ENCODE measurements around the gene DCTN5. TPM values are rescaled to one million over a fixed set of nuclear protein-coding genes. Genes with fewer than 3 reads are reported as not detected.

Gene DCTN5
- total and polyA plus RNA-seq, 2 of the 13 experiments (the other 11 are each of a cell fraction or from before 2014, with no cell fraction given) = 105 to 207 TPM

DNA sequence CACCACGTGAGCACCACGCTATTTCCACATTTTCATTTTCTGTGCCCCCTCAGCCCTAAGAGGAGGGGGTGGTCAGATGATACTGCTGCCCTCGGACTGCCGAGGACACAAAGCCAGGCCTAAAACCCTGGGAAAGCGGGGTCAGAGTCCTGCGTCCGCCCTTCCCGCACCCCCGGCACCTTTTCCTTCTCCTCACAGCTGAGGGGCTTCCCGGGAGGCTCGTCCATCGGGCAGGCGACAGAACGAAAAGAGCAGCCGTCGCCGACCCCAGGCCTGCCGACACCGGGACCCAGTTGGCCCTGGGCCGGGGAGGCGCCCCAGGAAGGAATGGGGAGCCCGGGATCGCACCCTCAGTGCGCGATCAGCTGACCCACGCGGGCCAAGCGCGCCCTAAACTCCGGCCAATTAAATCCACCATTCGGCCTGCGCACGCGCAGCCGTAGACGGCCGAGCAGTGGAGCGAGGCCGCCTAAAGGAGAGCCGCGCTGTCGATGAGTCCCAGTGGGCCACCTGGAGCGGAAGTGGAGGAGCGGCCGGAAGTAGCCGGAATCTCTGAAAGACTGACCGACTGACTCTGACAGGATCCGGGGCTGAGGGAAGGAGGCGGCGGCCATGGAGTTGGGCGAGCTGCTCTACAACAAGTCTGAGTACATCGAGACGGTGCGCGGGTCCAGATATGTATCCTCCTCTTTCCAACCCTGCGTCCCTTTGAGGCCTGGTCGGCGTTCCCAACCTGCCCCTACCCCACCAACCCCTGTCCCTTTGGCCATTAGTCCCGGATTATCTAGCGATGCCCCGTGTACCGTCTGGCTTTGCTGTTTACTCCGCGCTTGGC, at the start of gene DCTN5, which contains the start of gene PALB2 (continued):
- TF ChIP-seq POLR2G (IDR thresholded peaks at IDR 0.05; ENCODE audit: low read depth, low read length) (peak; percentile 95), ZNF879 (CRISPR knock-in tag; IDR thresholded peaks at IDR 0.05) (peak; percentile 50; the same call in 1 of the 2 replicates), SMARCC2 (IDR thresholded peaks at IDR 0.05) (no peak), EP300 (IDR thresholded peaks at IDR 0.05; ENCODE audit: low read depth in 2 of 2, low read length in 2 of 2) (peak in 1 of 2 experiments; percentile 63; a peak in 3 of 4 replicates), EP300 (CRISPR knock-in tag; IDR thresholded peaks at IDR 0.05; ENCODE audit: borderline replicate concordance) (peak; percentile 31), ZNF143 (CRISPR knock-in tag; IDR thresholded peaks at IDR 0.05) (peak; percentile 82), GATAD1 (CRISPR knock-in tag; IDR thresholded peaks at IDR 0.05) (peak; percentile 99), HMG20A (CRISPR knock-in tag; IDR thresholded peaks at IDR 0.05; ENCODE audit: borderline replicate concordance) (0 out of 2 replicates have a peak, but pooled peaks have one; percentile 20), SKI (IDR thresholded peaks at IDR 0.05; ENCODE audit: partially characterized antibody) (peak; percentile 28), ZMYM2 (CRISPR knock-in tag; IDR thresholded peaks at IDR 0.05) (peak; percentile 26; the same call in 1 of the 2 replicates), KAT2B (IDR thresholded peaks at IDR 0.05; ENCODE audit: borderline replicate concordance, low read depth, low read length) (no peak), LCORL (IDR thresholded peaks at IDR 0.05) (no peak), LCORL (CRISPR knock-in tag; IDR thresholded peaks at IDR 0.05) (no peak; the same call in 1 of the 2 replicates), ZFYVE20 (CRISPR knock-in tag; IDR thresholded peaks at IDR 0.05; ENCODE audit: borderline replicate concordance, low read depth) (peak; percentile 78; the same call in 1 of the 2 replicates), SUZ12 (IDR thresholded peaks at IDR 0.05; ENCODE audit: low read depth, low read length) (no peak), TMF1 (CRISPR knock-in tag; IDR thresholded peaks at IDR 0.05; ENCODE audit: low read depth) (peak; percentile 93), ZNF317 (CRISPR knock-in tag; IDR thresholded peaks at IDR 0.05) (peak; percentile 94), EZH2 (conservative IDR thresholded peaks at IDR 0.05; ENCODE audit: low read depth, low read length) (no peak), RBM39 (IDR thresholded peaks at IDR 0.05; ENCODE audit: low read depth, low read length, poor library complexity, severe bottlenecking) (peak; percentile 100), HHEX (CRISPR knock-in tag; IDR thresholded peaks at IDR 0.05) (peak; percentile 39; the same call in 1 of the 2 replicates), MBD4 (IDR thresholded peaks at IDR 0.05; ENCODE audit: borderline replicate concordance, low read length) (no peak), NR2F6 (IDR thresholded peaks at IDR 0.05) (peak; percentile 35; the same call in 1 of the 2 replicates), NR2F6 (CRISPR knock-in tag; IDR thresholded peaks at IDR 0.05) (no peak; the same call in 1 of the 2 replicates)
- TF ChIP-seq, protein P1, sequence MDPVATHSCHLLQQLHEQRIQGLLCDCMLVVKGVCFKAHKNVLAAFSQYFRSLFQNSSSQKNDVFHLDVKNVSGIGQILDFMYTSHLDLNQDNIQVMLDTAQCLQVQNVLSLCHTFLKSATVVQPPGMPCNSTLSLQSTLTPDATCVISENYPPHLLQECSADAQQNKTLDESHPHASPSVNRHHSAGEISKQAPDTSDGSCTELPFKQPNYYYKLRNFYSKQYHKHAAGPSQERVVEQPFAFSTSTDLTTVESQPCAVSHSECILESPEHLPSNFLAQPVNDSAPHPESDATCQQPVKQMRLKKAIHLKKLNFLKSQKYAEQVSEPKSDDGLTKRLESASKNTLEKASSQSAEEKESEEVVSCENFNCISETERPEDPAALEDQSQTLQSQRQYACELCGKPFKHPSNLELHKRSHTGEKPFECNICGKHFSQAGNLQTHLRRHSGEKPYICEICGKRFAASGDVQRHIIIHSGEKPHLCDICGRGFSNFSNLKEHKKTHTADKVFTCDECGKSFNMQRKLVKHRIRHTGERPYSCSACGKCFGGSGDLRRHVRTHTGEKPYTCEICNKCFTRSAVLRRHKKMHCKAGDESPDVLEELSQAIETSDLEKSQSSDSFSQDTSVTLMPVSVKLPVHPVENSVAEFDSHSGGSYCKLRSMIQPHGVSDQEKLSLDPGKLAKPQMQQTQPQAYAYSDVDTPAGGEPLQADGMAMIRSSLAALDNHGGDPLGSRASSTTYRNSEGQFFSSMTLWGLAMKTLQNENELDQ (CRISPR knock-in tag; IDR thresholded peaks at IDR 0.05; ENCODE audit: borderline replicate concordance) = peak; percentile 62; the same call in 1 of the 2 replicates
- TF ChIP-seq, protein P2, sequence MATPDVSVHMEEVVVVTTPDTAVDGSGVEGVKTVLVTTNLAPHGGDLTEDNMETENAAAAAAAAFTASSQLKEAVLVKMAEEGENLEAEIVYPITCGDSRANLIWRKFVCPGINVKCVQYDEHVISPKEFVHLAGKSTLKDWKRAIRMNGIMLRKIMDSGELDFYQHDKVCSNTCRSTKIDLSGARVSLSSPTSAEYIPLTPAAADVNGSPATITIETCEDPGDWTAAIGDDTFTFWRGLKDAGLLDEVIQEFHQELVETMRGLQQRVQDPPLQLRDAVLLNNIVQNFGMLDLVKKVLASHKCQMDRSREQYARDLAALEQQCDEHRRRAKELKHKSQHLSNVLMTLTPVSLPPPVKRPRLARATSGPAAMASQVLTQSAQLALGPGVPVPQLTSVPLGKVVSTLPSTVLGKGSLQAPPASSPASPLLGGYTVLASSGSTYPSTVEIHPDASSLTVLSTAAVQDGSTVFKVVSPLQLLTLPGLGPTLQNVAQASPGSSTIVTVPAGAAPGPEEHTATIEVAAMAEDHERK (CRISPR knock-in tag; IDR thresholded peaks at IDR 0.05; ENCODE audit: low read depth) = peak; percentile 87
- TF ChIP-seq, protein P3, sequence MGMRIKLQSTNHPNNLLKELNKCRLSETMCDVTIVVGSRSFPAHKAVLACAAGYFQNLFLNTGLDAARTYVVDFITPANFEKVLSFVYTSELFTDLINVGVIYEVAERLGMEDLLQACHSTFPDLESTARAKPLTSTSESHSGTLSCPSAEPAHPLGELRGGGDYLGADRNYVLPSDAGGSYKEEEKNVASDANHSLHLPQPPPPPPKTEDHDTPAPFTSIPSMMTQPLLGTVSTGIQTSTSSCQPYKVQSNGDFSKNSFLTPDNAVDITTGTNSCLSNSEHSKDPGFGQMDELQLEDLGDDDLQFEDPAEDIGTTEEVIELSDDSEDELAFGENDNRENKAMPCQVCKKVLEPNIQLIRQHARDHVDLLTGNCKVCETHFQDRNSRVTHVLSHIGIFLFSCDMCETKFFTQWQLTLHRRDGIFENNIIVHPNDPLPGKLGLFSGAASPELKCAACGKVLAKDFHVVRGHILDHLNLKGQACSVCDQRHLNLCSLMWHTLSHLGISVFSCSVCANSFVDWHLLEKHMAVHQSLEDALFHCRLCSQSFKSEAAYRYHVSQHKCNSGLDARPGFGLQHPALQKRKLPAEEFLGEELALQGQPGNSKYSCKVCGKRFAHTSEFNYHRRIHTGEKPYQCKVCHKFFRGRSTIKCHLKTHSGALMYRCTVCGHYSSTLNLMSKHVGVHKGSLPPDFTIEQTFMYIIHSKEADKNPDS (CRISPR knock-in tag; IDR thresholded peaks at IDR 0.05) = 0 out of 2 replicates have a peak, but pooled peaks have one; percentile 65
